GM23338 (cell line): ENCODE measurements around the gene IRS1. TPM values are rescaled to one million over a fixed set of nuclear protein-coding genes. Genes with fewer than 3 reads are reported as not detected.

ENCODE experiments used
- ATAC-seq: fragments of 200-7000 bp; cut with Tn5 transposase; 3 replicates; pipeline ENCODE4 v1.9.1; 2020
- DNase-seq: peaks from one replicate; pipeline ENCODE4 v3.0.0-alpha.2; 2015; ENCODE audit warnings: low spot score
- H2AFZ ChIP-seq: fragments of 200-600 bp; sonication (generic); 2 replicates; pipeline ENCODE4 v1.8.0; 2016; ENCODE audit warnings: antibody characterized with exemption, mild to moderate bottlenecking, moderate library complexity
- H3F3A ChIP-seq: fragments of 200-600 bp; sonication (generic); replicated peaks from 2 replicates; pipeline ENCODE4 v1.8.0; 2017; ENCODE audit warnings: antibody characterized with exemption, mixed run types, low read depth
- H3K27ac ChIP-seq: fragments of 200-600 bp; sonication (generic); 2 replicates; pipeline ENCODE4 v1.6.1; 2016; ENCODE audit warnings: low read depth
- H3K27me3 ChIP-seq: fragments of 200-600 bp; sonication (generic); 2 replicates; pipeline ENCODE4 v1.8.0; 2016; ENCODE audit warnings: mild to moderate bottlenecking, mixed run types, moderate library complexity; ENCODE audit not compliant: insufficient read depth
- H3K36me3 ChIP-seq: fragments of 200-600 bp; sonication (generic); 2 replicates; pipeline ENCODE4 v1.8.0; 2016; ENCODE audit warnings: mild to moderate bottlenecking; ENCODE audit not compliant: insufficient read depth
- H3K4me1 ChIP-seq: fragments of 200-600 bp; sonication (generic); 2 replicates; pipeline ENCODE4 v1.8.0; 2016; ENCODE audit warnings: mild to moderate bottlenecking, moderate library complexity; ENCODE audit not compliant: insufficient read depth
- H3K4me2 ChIP-seq: fragments of 200-600 bp; sonication (generic); 2 replicates; pipeline ENCODE4 v1.7.1; 2017; ENCODE audit warnings: mixed run types
- H3K4me3 ChIP-seq: fragments of 200-600 bp; sonication (generic); 2 replicates; pipeline ENCODE4 v1.6.1; 2016; ENCODE audit warnings: mixed run types
- H3K79me2 ChIP-seq: fragments of 200-600 bp; sonication (generic); replicated peaks from 2 replicates; pipeline ENCODE4 v1.8.0; 2017; ENCODE audit warnings: mild to moderate bottlenecking; ENCODE audit not compliant: insufficient read depth
- H3K9me2 ChIP-seq: fragments of 200-600 bp; sonication (generic); 2 replicates; pipeline ENCODE4 v1.8.0; 2017; ENCODE audit not compliant: insufficient read depth
- H4K20me1 ChIP-seq: fragments of 200-600 bp; sonication (generic); replicated peaks from 2 replicates; pipeline ENCODE4 v1.8.0; 2017; ENCODE audit warnings: mild to moderate bottlenecking; ENCODE audit not compliant: insufficient read depth
- H3K27ac Mint-ChIP-seq: 2 replicates; pipeline ENCODE4 v1.8.0; 2020; ENCODE audit warnings: inconsistent platforms, mild to moderate bottlenecking, moderate library complexity, mixed read lengths
- H3K27me3 Mint-ChIP-seq: 3 replicates; pipeline ENCODE4 v1.8.0; 2022; ENCODE audit warnings: low read depth, mild to moderate bottlenecking, moderate library complexity, mixed read lengths, inconsistent platforms; ENCODE audit not compliant: insufficient read depth, poor library complexity
- H3K36me3 Mint-ChIP-seq: 3 replicates; pipeline ENCODE4 v1.8.0; 2021; ENCODE audit warnings: low read depth, mild to moderate bottlenecking, inconsistent platforms, moderate library complexity, mixed read lengths
- H3K4me1 Mint-ChIP-seq: 3 replicates; pipeline ENCODE4 v1.8.0; 2020; ENCODE audit warnings: mild to moderate bottlenecking, inconsistent platforms, mixed read lengths
- H3K4me3 Mint-ChIP-seq: 3 replicates; pipeline ENCODE4 v1.8.0; 2021; ENCODE audit warnings: moderate library complexity, mild to moderate bottlenecking, inconsistent platforms, mixed read lengths
- H3K9me3 Mint-ChIP-seq: 3 replicates; pipeline ENCODE4 v1.8.0; 2020; ENCODE audit warnings: moderate library complexity, mild to moderate bottlenecking, inconsistent platforms, mixed read lengths
- CTCF ChIP-seq, 2 experiments: fragments of 200-600 bp in 1 of 2; sonication (generic) in 1 of 2; conservative IDR thresholded peaks; 2 replicates each; pipeline versions ENCODE4 v1.5.1 to v1.6.1; 2016 to 2017; ENCODE audit warnings: antibody characterized with exemption in 2 of 2, low read depth in 2 of 2, mild to moderate bottlenecking in 2 of 2, moderate library complexity in 1 of 2
- ETS1 ChIP-seq: IDR thresholded peaks from 2 replicates; pipeline ENCODE4 v1.6.1; 2016; ENCODE audit warnings: antibody characterized with exemption
- EZH2phosphoT487 ChIP-seq: fragments of 200-600 bp; sonication (generic); IDR thresholded peaks from one replicate; pipeline ENCODE4 v1.8.1; 2018; ENCODE audit warnings: antibody characterized with exemption; ENCODE audit not compliant: unreplicated experiment
- POLR2AphosphoS5 ChIP-seq: IDR thresholded peaks from 2 replicates; pipeline ENCODE4 v1.6.1; 2016; ENCODE audit warnings: antibody characterized with exemption, low read depth
- REST ChIP-seq: IDR thresholded peaks from one replicate; pipeline ENCODE4 v1.6.1; 2018; ENCODE audit warnings: antibody characterized with exemption; ENCODE audit not compliant: unreplicated experiment
- ZNF462 ChIP-seq: fragments of 250-450 bp; sonication (Bioruptor Pico); IDR thresholded peaks from 2 replicates; pipeline ENCODE4 v1.5.0; 2020; ENCODE audit warnings: mild to moderate bottlenecking, moderate library complexity
- polyA plus RNA-seq: library from polyadenylated mRNA; unstranded; fragments of >200 nt; fragmentation: Nextera tagmentation; extraction: Ambion mirVana; gene quantifications from 2 replicates; pipeline ENCODE4 v1.2.1, GENCODE V29; 2016
- total RNA-seq: library from RNA; depleted of rRNA; stranded (reverse); fragments of >200 nt; shearing (Covaris generic); gene quantifications from 2 replicates; pipeline ENCODE4 v1.2.3, GENCODE V29; 2014

IRS1 gene
- total and polyA plus RNA-seq, 2 experiments from 2014 or later: 6.9 to 26.2 TPM

- TF ChIP-seq ZNF462 (no peak), CTCF (conservative IDR thresholded peaks at IDR 0.05; ENCODE audit: low read depth in 2 of 2) (peak; percentile 76 to 92)
Measured at GRCh38 chr2:226813148-226813701, 13.6 kb upstream of the IRS1 start (continued).

- no peak overlapping the region for H3K27ac Mint-ChIP-seq
- Histone ChIP-seq H3K36me3 (no peaks in the 10 kb centered on the region), H3K4me2 (no peak overlapping the region), H3K27ac (no peak overlapping the region), H3K9me2 (no peaks in the 10 kb centered on the region), H2AFZ (no peak overlapping the region), H3K79me2 (no peaks in the 10 kb centered on the region), H3K4me3 (no peak overlapping the region), H4K20me1 (no peaks in the 10 kb centered on the region), H3K27me3 (no peaks in the 10 kb centered on the region), H3K4me1 (peaks cover 13% of the 10 kb centered on the region; the same call in 1 of the 2 replicates), H3F3A (no peaks in the 10 kb centered on the region; the same call in 1 of the 2 replicates)
- no peak for DNase-seq
- 0 out of 3 replicates have a peak, but pooled peaks cover under 1% of the 10 kb centered on the region for H3K9me3 Mint-ChIP-seq
- H3K4me1 Mint-ChIP-seq: peaks cover 17% of the 10 kb centered on the region
- ATAC-seq: no peak
- peaks cover 6% of the 10 kb centered on the region for H3K27me3 Mint-ChIP-seq
- peaks cover under 1% of the 10 kb centered on the region; the same call in 2 of the 3 replicates for H3K36me3 Mint-ChIP-seq
- no peak overlapping the region for H3K4me3 Mint-ChIP-seq
- TF ChIP-seq ETS1 (no peak), REST (no peak), EZH2phosphoT487 (no peak), POLR2AphosphoS5 (no peak)
Measured at GRCh38 chr2:226803410-226803809, 3.8 kb upstream of the IRS1 start.
